Omental fat pad (tissue), 4 donors: ENCODE measurements around the gene KLHDC4. TPM values are rescaled to one million over a fixed set of nuclear protein-coding genes. Genes with fewer than 3 reads are reported as not detected.

Experiments used
- ATAC-seq: fragments of 150-250 bp; one replicate; pipeline ENCODE4 v1.9.1; 2016; ENCODE audit warnings: mild to moderate bottlenecking, moderate library complexity; ENCODE audit not compliant: low FRiP score
- DNase-seq: peaks from one replicate; pipeline ENCODE4 v3.0.0-alpha.2; 2019; ENCODE audit warnings: low spot score
- total RNA-seq, 4 donors: library from RNA; depleted of rRNA; stranded (reverse); fragments of >200 nt; gene quantifications; one replicate each; pipeline ENCODE4 v1.1.0, GENCODE V29; 2016
- TF ChIP-seq, protein P1 (sequence below), 3 donors: fragments of 450-650 bp; IDR thresholded peaks; one replicate each; pipeline ENCODE4 v1.5.1; 2016 to 2017; ENCODE audit warnings: antibody characterized with exemption in 3 of 3, mild to moderate bottlenecking in 3 of 3, moderate library complexity in 2 of 3

The KLHDC4 gene
- total RNA-seq, 4 donors from 2014 or later, result 21.7 to 53.8 (median 25.5) TPM

GRCh38 chr16:87706278-87707000 lies 59.3 kb downstream of the KLHDC4 start:
- ATAC-seq (no peak), DNase-seq (no peak)
- TF ChIP-seq, protein P1, sequence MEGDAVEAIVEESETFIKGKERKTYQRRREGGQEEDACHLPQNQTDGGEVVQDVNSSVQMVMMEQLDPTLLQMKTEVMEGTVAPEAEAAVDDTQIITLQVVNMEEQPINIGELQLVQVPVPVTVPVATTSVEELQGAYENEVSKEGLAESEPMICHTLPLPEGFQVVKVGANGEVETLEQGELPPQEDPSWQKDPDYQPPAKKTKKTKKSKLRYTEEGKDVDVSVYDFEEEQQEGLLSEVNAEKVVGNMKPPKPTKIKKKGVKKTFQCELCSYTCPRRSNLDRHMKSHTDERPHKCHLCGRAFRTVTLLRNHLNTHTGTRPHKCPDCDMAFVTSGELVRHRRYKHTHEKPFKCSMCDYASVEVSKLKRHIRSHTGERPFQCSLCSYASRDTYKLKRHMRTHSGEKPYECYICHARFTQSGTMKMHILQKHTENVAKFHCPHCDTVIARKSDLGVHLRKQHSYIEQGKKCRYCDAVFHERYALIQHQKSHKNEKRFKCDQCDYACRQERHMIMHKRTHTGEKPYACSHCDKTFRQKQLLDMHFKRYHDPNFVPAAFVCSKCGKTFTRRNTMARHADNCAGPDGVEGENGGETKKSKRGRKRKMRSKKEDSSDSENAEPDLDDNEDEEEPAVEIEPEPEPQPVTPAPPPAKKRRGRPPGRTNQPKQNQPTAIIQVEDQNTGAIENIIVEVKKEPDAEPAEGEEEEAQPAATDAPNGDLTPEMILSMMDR (IDR thresholded peaks at IDR 0.05), result no peak

DNA sequence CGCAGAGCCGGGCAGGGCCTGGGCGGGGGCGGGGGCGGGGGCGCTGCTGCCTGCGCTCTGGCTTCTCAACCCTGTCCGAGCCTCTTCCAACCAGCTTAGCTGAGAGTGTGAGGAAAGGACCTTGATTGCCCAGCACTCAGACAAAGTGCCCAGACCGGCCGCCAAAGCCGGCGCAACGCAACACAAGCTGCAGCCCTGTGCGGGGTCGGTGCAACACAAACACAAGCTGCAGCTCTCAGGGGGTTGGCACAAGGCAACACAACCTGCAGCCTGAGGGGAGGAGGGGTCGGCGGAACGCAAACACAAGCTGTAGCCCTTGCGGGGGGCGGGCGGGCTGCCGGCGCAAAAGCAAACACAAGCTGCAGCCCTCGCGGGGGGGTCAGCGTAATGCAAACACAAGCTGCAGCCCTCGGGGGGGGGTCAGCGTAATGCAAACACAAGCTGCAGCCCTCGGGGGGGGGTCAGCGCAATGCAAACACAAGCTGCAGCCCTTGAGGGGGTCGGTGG lies 60.0 kb downstream of the KLHDC4 start:
- DNase-seq (no peak), ATAC-seq (no peak)
- TF ChIP-seq, protein P1 (IDR thresholded peaks at IDR 0.05), result no peak

DNA sequence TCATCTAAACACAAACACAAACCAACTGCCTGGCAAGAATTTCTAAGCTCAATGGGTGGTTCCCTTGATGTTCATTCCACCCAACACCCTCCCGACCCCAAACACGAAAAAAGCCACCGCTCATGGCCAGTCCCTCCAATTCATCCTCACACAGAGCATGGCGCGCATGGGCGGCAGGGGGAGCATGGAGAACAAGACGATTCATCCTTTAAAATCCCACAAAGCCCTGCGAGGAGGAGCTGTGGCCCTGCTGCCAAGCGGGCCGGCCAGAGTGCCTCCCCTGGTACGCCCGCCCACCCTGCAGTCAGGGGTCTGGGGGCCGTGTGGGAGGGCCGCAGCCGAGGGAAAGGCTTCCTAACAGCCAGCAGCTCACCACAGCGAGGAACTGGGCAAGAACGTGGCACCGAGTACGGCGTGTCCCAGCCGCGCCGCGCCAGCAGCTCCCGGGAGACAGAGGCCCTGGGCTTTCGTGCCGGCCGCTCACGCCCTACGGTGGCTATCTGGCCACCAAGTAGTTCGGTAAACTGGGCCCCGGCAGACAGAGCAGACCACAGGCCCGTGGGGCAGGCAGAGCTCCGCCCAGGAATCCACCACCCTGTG lies 60.9 kb downstream of the KLHDC4 start:
- ATAC-seq (no peak), DNase-seq (no peak)
- TF ChIP-seq, protein P1 (IDR thresholded peaks at IDR 0.05), result no peak

- ATAC-seq, result no peak
- no peak for DNase-seq
- TF ChIP-seq, protein P1 (IDR thresholded peaks at IDR 0.05), result no peak
Observed at GRCh38 chr16:87703835-87704375, 61.9 kb downstream of the KLHDC4 start.

GRCh38 chr16:87703071-87703470 lies 62.7 kb downstream of the KLHDC4 start:
- ATAC-seq, result no peak
- TF ChIP-seq, protein P1 (IDR thresholded peaks at IDR 0.05), result no peak
- no peak for DNase-seq

DNA sequence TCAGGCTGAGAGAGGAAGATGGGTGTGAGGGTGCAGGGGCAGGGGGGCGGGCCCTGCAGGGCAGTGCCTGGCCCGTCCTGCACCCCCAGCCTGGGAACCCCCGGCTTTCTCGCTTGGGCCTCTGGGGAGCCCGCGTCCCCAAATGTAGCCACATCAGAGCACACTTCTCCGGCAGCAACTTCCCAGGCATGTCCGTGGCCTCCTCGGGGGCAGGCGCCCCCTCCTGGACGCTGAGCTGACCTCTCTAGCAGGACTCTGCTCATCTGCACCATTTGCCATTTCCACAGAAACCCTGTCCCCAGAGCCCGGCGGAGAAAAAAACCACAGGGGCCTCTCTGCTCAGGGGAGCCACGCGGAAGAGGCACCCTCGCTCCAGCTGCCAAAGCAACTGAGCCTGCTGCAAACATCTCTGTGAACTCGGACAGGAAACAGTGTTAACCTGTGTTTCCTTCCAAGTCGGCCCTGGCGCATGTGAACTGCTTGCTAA lies 63.4 kb downstream of the KLHDC4 start:
- ATAC-seq, result no peak

More for the DNA sequence above, 63.4 kb downstream of the KLHDC4 start:
- TF ChIP-seq, protein P1 (IDR thresholded peaks at IDR 0.05), result no peak
- no peak for DNase-seq
